BLaER1 treated with 17β-estradiol and CSF1 and Interleukin-3, amounts not matched to agents 10 nM and 100 nM (cell line): ENCODE measurements around the gene TBC1D3D.
"Not testable (repeated sequence)": the region's sequence is repeated elsewhere in the genome, so short reads cannot be mapped to it uniquely, and the experiment has no call there.

ENCODE experiments used
- H3K27ac ChIP-seq, 11 experiments: shearing (Covaris generic); formaldehyde crosslinking; 2 replicates each; pipeline ENCODE4 v1.8.1; 2022
- H3K27me3 ChIP-seq, 11 experiments: shearing (Covaris generic); formaldehyde crosslinking; 2 replicates each; pipeline ENCODE4 v1.8.1; 2022
- H3K36me3 ChIP-seq, 11 experiments: shearing (Covaris generic); formaldehyde crosslinking; 2 replicates each; pipeline ENCODE4 v1.8.1; 2022
- H3K4me1 ChIP-seq, 10 experiments: shearing (Covaris generic); formaldehyde crosslinking; 2 replicates each; pipeline ENCODE4 v1.8.1; 2022
- H3K4me2 ChIP-seq, 11 experiments: shearing (Covaris generic); formaldehyde crosslinking; 2 replicates each; pipeline ENCODE4 v1.8.1; 2022
- H3K4me3 ChIP-seq, 10 experiments: shearing (Covaris generic); formaldehyde crosslinking; 2 replicates each; pipeline ENCODE4 v1.8.1; 2022
- H3K9ac ChIP-seq, 11 experiments: shearing (Covaris generic); formaldehyde crosslinking; 2 replicates each; pipeline ENCODE4 v1.8.1; 2022
- H3K9me3 ChIP-seq, 11 experiments: shearing (Covaris generic); formaldehyde crosslinking; replicated peaks in 1 of 11; 2 replicates each; pipeline ENCODE4 v1.8.1; 2022
- H4K20me1 ChIP-seq, 11 experiments: shearing (Covaris generic); formaldehyde crosslinking; 2 replicates each; pipeline ENCODE4 v1.8.1; 2022

Gene TBC1D3D

GRCh38 chr17:38003676-38004075 lies at the start of gene TBC1D3D:
TBC1D3D (plus strand) TSS chr17:38003976; CDS start chr17:38005561, 1,585 bp downstream.
- H3K27ac ChIP-seq, H3K4me3 ChIP-seq, H4K20me1 ChIP-seq, H3K4me2 ChIP-seq, H3K9me3 ChIP-seq, H3K4me1 ChIP-seq, H3K9ac ChIP-seq, H3K27me3 ChIP-seq, H3K36me3 ChIP-seq: not testable (repeated sequence)

GRCh38 chr17:37988960-37989359 lies 14.8 kb upstream of the TBC1D3D start, which contains the start of gene TBC1D3L:
TBC1D3L (minus strand) TSS chr17:37989060; CDS start chr17:37987520, 1,540 bp downstream.
- H3K9ac ChIP-seq, H4K20me1 ChIP-seq, H3K27ac ChIP-seq, H3K27me3 ChIP-seq, H3K4me3 ChIP-seq, H3K4me2 ChIP-seq, H3K9me3 ChIP-seq, H3K4me1 ChIP-seq, H3K36me3 ChIP-seq: not testable (repeated sequence)
